NCI-H1048 (cell line): ENCODE results near the gene SSH2.
A peak's percentile ranks its signal among the peaks of the same experiment; 100 is the strongest.

ENCODE experiments used
- DNase-seq: peaks from one replicate; lab custom pipeline; 2025; lab: John Stamatoyannopoulos, UW

SSH2 gene

DNA sequence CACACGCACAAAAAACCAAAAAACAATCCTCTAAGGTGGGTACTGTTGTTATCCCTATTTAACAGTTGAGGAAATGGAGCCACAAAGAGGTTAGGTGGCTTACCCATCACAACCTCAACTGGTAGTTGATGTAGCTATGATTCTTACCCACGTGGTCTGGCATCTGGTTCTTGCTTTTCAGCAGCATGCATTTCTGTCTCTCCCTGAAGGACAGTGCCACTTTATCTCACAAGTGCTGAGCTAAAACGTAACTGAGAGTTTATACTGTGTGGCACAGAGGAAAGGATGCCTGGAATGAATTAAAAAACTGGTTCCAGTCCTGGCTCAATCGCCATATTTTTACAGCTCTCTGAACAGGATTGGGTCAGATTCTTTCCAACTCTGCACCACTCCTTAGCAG is 305.4 kb downstream of the SSH2 start:
- DNase-seq, result no peak

DNA sequence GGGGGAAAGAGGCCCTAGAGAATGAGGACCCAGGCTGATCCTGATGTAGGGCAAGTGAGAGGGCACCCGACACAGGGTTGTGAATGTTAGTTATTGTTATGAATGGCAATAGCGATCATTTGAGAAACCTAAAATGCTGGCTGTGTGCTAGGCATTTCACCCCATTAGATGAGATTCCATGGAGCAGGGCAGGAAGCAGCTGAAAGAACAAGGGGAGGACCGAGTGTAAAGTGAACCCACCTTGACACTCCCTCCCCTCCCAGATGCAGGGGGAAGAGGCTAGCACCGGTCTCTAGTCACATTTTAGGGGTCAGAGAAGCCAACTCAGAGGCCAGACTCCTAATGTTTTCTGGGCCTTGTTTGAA is 306.8 kb downstream of the SSH2 start:
- DNase-seq, result no peak

DNA sequence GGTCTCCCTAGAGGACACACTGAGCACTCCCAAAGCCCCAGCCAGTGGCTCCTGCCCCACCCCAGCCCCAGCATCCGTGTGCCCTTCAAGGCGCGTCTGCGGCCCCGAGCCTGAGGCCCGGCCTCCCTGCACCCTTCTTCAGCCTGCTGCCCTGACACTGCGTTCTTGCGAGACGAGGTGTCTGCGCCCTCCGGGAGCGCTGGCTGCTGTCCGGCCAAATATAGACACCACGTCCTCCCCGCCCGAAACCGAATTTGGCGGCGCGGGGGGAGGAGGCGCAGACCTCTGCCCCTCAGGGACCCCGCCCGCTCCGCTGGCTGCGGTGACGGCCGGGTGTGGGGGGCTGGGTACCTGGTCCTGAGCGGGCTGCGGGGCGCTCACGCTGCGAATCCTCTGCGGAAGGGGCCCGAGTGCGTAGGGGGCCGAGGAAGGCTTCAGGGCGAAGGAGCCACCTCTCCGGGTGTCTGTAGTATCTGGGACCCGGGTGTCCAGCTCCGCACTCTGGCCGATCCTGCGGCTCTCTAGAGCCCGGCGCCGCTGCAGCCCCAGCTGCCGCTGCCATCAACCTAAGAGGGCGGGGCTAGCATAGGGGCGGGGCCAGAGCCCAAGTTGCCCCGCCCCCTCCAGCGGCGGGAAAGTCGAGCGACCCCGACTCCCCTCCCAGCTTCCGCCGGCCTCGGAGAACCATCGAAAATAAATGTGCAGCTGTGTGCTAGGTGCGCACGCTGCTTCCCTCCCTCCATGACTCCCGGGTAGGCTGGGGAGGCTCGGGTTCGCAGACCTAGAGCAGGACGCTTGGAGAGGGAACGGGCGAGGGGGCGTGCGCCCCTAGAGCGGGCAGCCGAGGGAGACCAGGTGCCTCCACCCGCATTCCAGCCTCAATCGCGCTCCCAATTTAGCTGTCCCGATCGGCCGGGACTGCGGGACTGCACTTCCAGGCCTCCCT is 307.4 kb downstream of the SSH2 start, which contains the start of gene CORO6:
CORO6 (minus strand) TSS at position 576 of the 946 bp plus-strand sequence. CDS start 1,491 bp downstream, outside the sequence.
- DNase-seq, result no peak

DNA sequence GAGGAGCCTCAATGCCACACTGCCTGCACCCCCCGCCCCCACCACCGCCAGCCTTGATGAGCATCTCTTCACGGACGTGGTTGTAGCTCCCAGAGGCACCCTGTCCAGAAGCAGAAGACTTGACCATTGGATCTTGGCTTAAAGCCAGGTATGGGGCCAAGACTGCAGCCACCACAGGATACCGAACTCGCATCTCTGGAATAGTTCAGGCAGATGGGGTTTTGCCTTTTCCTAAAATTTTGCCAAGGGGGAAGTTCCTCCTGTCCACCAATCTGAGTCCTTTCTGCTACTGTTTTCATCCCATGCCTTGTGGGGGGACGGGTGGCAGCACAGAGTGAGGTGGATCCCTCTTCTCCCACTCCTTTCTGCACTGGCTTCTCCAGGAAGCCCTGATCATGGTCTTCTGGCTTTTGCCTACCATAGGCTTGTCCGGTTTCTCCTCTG is 308.3 kb downstream of the SSH2 start:
- DNase-seq, result no peak

DNA sequence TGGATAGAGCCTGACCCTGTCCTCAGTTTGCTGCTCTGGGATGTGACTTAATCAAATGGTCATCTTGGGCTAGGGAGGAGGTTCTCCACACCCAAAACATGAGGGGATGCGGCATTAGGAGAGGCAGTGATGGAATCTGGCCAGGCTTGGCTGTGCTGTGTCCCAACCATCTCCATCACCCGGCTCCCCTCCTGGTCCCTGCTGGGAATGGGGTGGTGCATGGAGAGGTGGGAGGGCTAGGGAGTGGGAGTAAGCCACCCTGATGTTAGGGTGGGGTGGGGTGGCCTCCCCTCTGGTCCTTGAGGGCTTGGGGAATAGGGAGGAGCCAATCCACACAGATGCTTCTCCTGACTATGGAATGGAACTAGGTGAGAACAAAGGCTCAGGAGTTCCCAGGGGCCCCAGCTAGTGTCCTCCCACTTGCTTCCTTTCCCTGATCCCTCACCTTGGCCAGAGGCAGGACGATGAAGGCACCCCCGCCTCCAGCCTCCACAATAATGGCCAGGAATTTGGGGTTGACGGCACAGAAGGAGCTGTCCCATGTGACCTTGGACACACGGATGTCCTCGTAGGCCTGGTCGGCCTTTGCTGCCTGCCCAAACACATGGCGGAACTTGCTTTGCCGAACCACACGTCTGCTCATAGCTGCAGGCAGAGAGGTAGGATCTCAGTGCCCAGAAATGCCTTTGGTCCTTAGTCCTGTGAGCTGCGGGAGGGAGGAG is 309.1 kb downstream of the SSH2 start:
- no peak for DNase-seq

DNA sequence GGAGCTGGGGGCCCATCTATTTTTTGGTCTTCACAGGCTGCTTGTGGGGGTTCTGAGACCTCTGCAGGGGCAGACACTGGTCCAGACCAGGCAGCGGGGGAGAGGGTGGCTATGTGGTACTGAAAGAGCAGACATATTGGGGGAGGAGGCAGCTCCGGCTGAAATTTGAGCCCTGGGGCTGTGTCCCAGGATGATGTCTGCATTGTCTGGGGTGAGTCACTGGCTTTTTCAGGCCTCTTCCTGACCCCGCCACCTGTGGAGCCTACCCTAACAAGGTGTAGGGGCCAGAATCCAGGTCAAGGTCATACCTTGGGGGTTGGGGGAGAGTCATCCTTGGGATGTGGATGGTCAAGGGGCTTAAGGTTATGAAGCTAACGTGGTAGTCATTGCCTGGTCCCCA is 309.8 kb downstream of the SSH2 start:
- no peak for DNase-seq

DNA sequence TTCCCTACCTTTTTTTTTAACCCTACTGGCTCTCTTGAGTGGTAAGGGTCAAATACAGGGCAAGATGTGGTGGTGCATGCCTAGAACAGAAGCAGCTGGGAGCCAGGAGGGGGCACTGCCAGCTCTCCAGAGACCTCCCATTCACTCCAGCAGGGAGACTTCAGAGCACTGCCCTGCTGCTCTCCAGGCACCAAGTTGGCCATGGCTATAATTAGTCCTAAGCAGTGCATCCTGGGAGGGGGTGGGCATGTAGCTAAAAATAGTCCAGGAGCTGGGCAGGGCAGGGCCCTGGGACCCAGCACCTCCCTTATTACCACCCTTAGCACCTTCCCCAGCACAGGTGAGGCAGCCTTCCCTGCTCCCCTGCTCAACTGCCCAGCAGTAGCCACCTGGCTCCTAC is 310.8 kb downstream of the SSH2 start:
- no peak for DNase-seq

DNA sequence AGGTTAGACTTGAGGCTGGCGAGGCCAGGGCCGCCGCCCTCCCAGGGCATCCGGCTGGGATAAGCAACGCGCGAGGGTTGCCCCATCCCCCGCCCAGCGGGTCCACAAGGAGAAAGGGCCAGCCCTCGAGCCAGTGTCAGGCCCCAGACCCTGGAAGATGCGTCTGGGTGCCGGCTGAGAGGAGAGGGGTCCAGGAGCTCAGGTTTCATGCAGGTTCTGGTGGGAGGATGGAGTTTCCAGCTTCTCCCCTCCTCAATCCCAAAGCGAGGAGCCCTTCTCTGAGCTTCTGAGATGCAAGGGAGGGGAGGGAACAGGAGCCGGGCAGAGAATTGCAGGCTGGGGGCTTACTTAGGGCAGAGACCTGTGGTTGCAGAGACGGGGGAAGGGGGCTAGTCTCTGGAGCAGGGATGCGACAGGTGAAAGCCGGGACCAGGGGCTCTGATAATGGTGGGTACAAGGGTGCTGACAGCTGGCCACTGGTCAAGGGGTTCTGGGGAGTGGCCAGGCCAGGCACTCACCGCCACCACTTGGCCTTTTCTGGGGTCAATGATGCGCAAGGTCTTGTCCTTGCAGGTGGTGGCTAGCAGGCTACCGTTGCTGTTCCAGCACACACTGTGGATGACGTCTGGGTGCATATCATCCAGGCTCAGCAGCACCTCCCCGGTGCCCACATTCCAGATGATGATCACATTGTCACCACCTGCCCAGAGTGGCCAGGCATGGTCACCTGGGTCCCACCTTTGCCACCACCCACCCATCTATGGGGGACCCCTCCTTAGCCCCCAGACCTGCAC is 311.6 kb downstream of the SSH2 start:
- no peak for DNase-seq

DNA sequence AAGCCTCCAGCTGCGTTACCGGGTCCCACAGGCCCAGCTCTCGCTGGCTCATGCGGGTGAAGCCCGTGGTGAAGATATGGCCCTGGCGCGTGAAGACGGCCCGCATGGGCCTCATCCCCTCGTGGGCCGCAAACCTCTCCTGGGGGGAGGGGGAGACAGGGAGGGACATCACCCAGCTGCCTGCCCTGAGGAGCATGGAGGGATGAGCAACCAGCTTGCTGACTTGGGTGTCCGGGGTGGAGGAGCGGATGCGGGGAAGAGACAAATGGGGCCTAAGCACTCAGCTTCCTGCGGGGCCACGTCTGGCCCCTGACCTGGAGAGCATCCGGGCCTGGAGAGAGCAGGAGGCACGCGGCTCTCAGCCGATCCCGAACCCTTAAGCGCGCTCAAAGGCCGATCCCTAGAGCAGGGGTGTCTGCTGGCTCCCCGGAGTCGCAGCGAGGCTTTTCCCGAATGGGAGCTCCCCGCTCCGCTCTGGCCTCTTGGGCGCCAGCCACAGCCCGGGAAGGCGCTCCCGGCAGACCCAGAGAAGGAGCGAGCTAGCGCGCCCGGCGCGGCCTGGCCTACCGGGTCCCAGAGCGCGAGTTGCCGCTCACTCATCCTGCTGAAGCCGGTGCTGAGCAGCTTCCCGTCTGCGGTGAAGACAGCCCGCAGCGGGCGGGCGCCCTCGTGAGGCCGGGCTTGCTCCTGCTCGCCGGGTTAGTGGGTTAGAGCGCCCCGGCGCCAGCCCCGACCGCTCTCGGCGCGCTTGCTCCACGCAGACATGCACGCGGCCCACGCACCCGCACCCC is 312.4 kb downstream of the SSH2 start:
- DNase-seq, result peak; percentile 34

DNA sequence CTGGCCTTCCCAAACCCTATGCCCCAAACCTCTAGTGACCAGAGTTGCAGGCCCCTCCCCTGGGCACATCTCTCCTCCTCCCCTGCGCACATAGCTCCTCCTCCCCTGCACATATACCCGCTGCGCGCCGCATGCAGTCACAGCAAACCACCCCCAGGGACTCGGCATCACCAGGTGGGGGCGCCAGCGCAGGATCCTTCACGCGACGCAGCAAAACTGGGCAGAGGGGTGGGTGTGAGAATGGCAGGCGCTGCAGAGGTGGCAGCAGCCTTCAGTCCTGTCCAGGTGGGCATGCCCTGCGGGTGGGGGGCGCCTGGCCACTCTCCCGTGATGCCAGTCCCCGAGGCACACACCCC is 312.9 kb downstream of the SSH2 start:
- peak; percentile 64 for DNase-seq

DNA sequence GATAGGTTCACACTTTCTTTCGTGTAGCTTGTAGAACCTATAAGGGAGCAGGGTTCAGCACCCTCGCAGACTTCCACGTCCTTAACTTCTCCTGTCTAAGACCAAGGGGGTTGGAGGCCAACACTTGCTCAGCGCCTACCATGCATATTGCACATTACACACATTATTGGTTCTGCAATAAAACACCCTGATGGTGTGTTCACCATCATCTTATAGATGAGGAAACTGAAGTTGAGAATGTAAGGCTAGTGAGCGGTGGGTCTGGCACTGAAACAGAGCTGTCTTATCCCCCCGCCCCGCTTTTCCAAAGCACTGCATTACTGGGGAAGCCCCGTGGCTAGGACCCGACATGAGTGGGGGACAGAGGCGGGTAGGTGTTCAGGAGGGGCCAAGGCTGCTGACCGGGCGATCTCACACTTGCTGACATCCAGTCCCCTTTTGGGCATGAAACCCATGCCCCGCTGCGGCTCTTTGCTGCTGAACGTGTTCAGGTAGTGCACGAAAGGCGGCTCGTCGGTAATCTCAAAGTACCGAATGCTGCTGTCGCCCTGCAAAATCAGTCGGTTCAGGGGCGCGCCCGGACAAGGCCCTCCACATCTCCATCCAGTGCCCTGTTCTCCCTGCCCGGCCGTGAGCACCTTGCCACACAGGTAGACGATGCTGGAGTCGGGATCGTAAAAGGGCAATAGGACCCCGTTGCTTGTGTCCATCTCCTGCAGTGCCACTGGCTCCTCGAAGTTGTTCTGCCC is 313.6 kb downstream of the SSH2 start:
- no peak for DNase-seq

DNA sequence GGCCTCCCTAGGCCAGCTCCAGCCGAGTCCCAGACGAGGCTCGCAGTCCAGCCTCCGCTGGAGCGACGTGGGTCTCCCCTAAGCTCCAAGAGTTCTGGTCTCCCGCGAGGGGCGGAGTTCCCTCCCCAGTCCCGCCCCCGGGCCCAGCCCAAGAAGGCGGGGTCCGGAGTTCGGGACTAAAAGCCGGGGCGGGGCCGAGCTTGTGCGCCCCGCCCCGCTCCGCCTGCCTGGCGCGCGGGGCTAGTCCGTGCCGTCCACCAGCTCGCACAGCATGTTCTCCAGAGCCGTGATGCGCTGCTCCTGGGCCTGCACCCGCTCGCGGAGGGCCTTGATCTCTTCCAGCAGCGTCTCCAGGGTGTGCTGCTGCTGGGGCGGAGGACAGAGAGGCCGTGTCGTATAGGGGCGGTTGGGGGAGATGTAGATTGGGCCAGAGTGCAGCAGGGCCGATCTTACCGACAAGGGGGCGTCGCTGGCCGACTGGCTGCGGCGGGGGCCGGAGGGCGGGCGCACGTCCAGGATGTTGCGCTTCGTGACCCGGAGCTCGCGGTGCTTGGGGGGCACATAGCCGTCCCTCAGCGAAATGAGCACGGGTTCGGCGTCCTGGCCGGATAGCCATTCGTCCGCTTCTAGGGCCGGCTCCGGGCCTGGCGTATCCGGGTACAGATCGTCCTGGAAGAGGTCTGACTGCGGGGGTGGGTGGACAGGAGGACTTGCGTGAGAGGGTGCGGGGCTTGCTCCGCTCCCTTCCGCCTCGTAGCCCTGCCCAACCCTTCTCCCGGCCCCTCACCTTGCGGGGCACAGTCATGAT is 314.3 kb downstream of the SSH2 start:
- DNase-seq, result peak; percentile 84

DNA sequence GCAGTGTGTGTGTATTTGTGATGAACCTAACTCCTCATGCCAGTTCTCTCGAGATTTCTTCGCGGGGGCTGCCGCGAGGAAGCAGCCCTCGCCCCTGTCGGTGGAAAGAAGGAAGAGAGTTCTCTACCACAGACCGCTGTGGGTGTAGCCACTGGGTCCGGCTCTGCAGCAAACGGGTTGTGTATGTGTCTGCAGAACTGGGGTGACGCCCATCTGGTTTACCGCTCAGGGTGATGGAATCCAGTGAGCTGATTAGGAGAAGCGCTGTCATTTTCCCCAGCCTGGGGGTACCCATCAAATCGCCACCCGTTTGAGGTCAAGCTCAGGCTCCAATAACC is 315.0 kb downstream of the SSH2 start:
- DNase-seq, result no peak

DNA sequence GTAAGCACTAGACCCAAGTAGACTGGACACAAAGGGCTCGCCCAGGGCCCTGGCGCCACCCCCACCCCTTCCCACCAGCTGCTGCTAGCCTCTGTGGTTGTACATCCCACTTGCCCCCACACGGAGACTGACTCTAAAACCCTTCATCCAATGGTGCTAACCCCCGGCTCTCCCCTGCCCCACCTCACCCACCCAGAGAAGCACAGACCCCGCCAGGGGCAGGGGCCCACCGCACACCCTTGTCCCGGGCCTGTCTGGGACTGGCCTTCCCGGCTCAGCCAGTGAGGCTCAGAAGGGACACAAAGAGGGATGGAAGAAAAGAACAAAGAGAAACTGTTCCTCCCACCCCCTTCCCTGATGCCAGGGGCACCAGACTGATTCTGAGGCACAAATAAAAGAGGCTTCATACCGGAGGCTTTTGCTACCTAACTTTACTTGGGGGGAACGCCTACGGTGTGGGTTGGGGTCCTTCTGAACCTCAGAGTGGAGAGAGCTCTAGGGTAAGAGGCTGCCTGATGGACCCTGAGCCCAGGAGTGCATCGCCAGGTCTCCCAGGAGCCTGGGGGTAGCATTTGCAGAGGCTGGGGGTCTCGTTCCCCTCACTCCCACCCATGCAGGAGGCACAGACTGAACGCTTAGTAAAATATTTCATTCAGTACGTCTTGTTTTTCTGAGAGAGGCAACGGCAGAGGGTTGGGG is 315.5 kb downstream of the SSH2 start:
- DNase-seq, result no peak

DNA sequence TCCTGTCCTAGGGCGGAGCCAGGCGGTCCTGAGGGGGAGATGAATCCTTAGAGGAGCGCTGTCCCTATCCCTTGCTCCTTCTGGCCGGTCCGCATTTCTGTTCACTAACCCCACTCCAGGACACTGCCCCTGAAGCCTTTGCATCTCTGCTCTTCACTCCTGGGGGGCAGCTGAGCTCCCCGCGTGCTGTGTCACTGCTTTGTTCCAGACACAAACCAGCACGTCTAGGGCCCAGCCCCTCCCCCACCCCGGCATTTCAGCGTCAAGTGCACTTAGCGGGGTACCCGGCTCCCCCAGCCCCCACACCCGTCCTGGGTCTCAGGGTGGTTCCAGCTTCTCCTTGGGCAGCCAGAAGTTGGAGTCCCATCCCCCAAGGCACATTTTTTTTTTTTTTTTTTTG is 316.2 kb downstream of the SSH2 start:
- no peak for DNase-seq

DNA sequence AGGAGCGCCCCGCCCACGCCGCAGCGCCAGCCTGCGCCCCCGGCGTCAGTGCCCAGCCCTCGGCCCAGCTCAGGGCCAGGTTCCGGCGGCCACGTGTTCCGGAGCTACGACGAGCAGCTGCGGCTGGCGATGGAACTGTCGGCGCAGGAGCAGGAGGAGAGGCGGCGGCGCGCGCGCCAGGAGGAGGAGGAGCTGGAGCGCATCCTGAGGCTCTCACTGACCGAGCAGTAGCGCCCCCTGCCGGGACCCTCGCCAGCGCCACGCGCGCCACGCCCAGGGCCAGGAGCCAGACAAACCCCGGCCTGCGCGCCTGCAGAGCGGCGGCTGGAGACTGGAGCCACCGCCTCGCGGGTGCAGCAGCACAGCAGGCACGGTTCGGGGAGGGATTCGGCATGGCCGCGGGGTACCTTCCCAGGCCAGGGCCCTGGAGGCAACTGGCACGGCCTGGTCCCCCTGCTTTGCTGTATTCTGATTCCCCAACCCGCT is 316.6 kb downstream of the SSH2 start:
- DNase-seq, result peak; percentile 73

DNA sequence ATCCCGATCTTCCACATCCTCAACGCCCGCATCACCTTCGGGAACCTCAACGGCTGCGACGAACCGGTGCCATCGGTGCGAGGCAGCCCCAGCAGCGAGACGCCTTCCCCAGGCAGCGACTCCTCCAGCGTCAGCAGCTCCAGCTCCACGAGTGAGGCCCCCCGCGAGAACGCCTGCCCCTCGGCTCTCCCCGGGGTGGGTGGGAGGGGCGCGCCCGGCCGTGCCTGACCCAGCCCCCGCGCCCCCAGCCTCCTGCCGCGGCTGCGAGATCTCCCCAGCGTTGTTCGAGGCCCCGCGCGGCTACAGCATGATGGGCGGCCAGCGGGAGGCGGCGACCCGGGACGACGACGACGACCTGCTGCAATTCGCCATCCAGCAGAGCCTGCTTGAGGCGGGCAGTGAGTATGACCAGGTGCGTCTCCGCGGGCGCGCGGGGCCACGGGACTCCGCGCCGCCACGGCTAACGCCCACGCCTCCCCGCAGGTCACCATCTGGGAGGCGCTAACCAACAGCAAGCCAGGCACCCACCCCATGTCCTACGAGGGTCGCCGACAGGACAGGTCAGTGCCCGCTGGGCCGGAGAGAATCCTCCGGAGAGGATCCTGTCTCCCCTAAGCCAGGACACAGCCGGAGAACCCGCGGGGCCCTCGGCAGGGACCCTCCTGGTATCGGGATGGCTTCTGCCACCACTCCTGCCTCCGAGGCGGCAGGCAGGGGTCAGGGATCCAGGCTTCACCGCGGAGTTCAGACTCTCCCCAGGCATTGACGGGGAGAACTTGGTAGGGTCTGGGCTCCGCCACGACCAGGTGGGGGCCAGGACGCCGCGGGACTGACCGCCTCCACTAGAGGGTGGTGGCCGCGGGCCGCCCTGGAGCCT is 317.4 kb downstream of the SSH2 start:
- DNase-seq, result no peak

DNA sequence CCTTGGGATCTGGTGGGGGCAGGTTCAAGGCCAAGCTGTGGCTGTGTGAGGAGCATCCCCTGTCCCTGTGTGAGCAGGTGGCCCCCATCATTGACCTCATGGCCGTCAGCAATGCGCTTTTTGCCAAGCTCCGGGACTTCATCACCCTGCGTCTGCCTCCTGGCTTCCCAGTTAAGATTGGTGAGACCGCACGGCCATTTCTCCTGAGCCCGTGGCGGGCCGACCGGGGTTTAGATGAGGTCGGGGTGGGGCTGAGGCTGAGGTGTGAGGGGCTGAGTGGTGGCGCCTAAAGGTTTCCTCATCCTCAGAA is 318.0 kb downstream of the SSH2 start:
- no peak for DNase-seq
